GM10248 (cell line): ENCODE measurements around the gene FGFBP1.

ENCODE experiments used
- CTCF ChIA-PET: fragments of 300-600 bp; sonication (Branson Sonifier 250); formaldehyde crosslinking; extraction: SDS; loops from one replicate; lab custom pipeline; 2021; ENCODE audit warnings: antibody characterized with exemption; lab: Yijun Ruan, JAX
- POLR2A ChIA-PET: fragments of 350-650 bp; sonication (Branson Sonifier 250); formaldehyde crosslinking; extraction: SDS; loops from one replicate; lab custom pipeline; 2020; ENCODE audit warnings: antibody characterized with exemption; lab: Yijun Ruan, JAX
- DNase-seq: peaks from one replicate; pipeline ENCODE4 v3.0.0; 2012; ENCODE audit errors: extremely low spot score
- CTCF ChIP-seq: IDR thresholded peaks from 2 replicates; pipeline ENCODE4 v1.5.1; 2012; ENCODE audit warnings: mild to moderate bottlenecking, low read depth; ENCODE audit errors: extremely low read depth, missing control alignments, control extremely low read depth

The FGFBP1 gene

DNA sequence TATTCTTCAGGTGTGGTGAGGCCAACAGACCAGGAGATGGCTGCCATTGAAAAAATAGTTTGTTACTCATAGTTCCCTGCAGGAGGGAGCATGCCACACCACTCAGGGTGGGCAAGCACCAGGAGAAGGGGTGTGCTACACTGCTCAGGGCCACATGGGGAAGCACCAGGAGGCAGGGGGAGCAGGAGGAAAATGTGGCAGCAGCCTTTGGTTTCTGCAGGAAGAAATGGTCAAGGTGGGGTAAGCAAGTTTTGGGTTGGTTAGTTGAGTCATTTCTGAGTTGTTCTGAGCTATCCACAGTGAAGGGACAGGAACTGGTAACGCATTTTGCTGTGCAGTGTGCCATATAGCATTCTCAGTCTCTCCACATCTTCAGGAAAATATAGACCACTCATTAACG lies 23.8 kb downstream of the FGFBP1 start:
- ChIA-PET POLR2A (no interaction called here), CTCF (interaction anchor here (1.2 kb wide), 1 partner anchor 32 kb away, joined by 4 read pairs; no protein-coding TSS in a partner anchor)
- no peak for DNase-seq
- no peak for TF ChIP-seq CTCF

DNA sequence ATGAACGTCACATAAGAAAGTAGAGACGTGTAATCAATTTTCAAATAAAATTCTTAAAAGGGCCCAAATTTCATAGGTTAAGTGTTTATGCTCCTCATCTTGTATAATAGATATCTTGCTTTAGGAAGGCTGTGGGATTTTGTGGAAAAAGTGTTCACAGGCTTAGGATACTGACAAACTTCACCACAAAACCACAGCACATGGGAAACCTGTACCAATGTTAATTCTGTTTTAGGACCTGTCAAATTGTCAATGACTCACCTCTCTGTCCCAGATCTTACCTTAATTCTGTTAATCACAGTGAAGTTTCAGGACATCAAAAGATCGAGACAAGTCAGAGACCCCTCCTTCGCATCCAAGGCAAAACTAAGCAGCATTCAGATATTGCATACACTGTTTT lies 24.2 kb downstream of the FGFBP1 start:
- ChIA-PET CTCF (interaction anchor here (1.2 kb wide), 1 partner anchor 31 kb away, joined by 4 read pairs; no protein-coding TSS in a partner anchor), POLR2A (no interaction called here)
- no peak for DNase-seq
- no peak for TF ChIP-seq CTCF

GRCh38 chr4:15913631-15913970 lies 24.9 kb downstream of the FGFBP1 start:
- no peak for TF ChIP-seq CTCF
- POLR2A ChIA-PET, result no interaction called here
- no peak for DNase-seq
- CTCF ChIA-PET, result interaction anchor here (0.6 to 1.2 kb wide), 3 partner anchors 8 to 83 kb away, joined by 3 to 4 read pairs (median 4); no protein-coding TSS in a partner anchor

GRCh38 chr4:15912961-15913630 lies 25.4 kb downstream of the FGFBP1 start:
- no peak for DNase-seq
- no peak for TF ChIP-seq CTCF
- POLR2A ChIA-PET, result no interaction called here
- CTCF ChIA-PET, result interaction anchor here (0.6 to 1.4 kb wide), 4 partner anchors 8 to 84 kb away, joined by 3 to 4 read pairs (median 4); no protein-coding TSS in a partner anchor

GRCh38 chr4:15912236-15912635 lies 26.3 kb downstream of the FGFBP1 start:
- no peak for DNase-seq
- CTCF ChIA-PET, result interaction anchor here (1.4 to 1.7 kb wide), 2 partner anchors 9 to 44 kb away, joined by 3 to 5 read pairs; no protein-coding TSS in a partner anchor
- POLR2A ChIA-PET, result no interaction called here
- no peak for TF ChIP-seq CTCF

DNA sequence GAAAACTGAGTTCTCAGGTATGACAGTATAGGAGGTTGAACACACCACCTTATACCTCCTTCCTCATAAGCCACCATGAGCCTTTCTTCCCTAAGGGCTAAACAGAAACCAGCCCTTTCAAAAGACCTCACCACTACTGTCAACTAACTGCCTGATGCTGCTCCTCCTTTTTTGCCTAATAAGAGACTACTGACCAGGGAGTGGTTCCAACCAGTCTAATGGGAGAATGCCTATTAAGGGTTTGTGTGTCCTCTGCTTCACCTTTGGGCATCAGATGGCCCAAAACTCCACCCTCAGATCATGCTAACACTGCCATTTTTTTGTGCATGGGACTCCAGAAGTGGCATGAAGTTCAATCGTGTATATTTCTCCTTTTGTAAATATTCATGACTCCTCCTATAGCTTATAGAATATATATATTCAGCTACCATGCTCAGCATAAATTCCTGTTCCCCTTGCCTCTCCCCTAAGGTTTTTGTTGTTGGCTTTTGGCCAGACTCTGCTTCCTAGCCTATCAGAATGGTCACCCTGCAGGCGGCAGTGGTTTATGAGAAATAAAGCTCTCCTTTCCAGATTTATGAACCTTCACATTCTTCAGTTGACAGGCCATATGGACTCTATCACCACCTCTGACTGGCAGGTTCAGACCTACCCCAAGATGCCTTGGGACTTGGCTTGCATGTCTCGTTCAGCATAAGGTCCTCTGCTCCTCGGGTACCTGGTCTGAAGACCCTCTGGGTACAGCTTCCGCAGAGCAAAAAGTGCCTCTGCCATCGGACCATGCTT lies 28.2 kb downstream of the FGFBP1 start:
- DNase-seq, result no peak
- POLR2A ChIA-PET, result no interaction called here
- CTCF ChIA-PET, result interaction anchor here (0.7 to 2.0 kb wide), 5 partner anchors 11 to 104 kb away, joined by 3 to 10 read pairs (median 3); no protein-coding TSS in a partner anchor
- no peak for TF ChIP-seq CTCF
